ENCODE results near the gene TRDN. TPM values are rescaled to one million over a fixed set of nuclear protein-coding genes. Genes with fewer than 3 reads are reported as not detected.
"Not testable (repeated sequence)": the region's sequence is repeated elsewhere in the genome, so short reads cannot be mapped to it uniquely, and the experiment has no call there.

The TRDN gene
- total RNA-seq, 2 donors from 2014 or later, result 1.9 to 2.2 TPM

DNA sequence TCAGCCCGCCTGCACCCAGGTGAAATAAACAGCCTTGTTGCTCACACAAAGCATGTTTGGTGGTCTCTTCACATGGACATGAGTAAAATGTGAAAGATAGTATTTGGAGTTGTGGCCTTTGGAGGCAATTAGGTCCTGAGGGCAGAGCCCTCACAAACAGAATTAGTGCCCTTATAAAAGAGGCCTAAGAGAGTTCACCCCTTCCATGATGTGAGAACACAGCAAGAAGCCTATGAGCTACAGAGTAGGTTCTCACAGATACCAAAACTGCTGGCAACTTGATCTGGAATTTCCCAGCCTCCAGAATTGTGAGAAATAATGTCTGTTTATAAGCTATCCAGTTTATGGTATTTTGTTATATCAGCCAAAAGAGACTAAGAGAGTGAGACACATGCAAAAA lies 74.5 kb downstream of the TRDN start:
- no peak for DNase-seq (ENCODE audit: low spot score)
- 100% methylated on average over 1 of the region's 1 CpG for WGBS
- no peaks in the 10 kb centered on the region for H3K4me1 ChIP-seq (replicated peaks)
- H3K4me3 ChIP-seq, result no peak overlapping the region
- no peaks in the 10 kb centered on the region for H3K36me3 ChIP-seq
- no peaks in the 10 kb centered on the region for H3K9me3 ChIP-seq
- TF ChIP-seq, protein P1, sequence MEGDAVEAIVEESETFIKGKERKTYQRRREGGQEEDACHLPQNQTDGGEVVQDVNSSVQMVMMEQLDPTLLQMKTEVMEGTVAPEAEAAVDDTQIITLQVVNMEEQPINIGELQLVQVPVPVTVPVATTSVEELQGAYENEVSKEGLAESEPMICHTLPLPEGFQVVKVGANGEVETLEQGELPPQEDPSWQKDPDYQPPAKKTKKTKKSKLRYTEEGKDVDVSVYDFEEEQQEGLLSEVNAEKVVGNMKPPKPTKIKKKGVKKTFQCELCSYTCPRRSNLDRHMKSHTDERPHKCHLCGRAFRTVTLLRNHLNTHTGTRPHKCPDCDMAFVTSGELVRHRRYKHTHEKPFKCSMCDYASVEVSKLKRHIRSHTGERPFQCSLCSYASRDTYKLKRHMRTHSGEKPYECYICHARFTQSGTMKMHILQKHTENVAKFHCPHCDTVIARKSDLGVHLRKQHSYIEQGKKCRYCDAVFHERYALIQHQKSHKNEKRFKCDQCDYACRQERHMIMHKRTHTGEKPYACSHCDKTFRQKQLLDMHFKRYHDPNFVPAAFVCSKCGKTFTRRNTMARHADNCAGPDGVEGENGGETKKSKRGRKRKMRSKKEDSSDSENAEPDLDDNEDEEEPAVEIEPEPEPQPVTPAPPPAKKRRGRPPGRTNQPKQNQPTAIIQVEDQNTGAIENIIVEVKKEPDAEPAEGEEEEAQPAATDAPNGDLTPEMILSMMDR (IDR thresholded peaks at IDR 0.05), result no peak
- TF ChIP-seq POLR2AphosphoS5 (IDR thresholded peaks at IDR 0.05) (no peak), POLR2A (IDR thresholded peaks at IDR 0.05) (no peak)
- H3K27ac ChIP-seq, result no peak overlapping the region
- no peaks in the 10 kb centered on the region for H3K27me3 ChIP-seq (replicated peaks; ENCODE audit: insufficient read depth)
- intact Hi-C loops (cut with DNase I), result no loop called here

DNA sequence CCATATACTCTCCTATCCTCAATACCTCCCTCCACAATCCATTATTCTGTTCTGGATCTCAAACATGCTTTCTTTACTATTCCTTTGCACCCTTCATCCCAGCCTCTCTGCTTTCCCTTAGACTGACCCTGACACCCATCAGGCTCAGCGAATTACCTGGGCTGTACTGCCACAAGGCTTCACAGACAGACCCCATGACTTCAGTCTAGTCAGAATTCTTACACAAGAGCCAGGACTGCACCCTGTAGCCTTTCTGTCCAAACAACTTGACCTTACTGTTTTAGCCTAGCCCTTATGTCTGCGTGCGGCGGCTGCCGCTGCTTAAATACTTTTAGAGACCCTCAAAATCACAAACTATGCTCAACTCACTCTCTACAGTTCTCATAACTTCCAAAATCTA lies 76.9 kb downstream of the TRDN start:
- 93% methylated on average over 5 of the region's 5 CpGs for whole genome bisulfite sequencing
- intact Hi-C loops (cut with DNase I); DNase-seq (ENCODE audit: low spot score); H3K27ac ChIP-seq; H3K4me1 ChIP-seq (replicated peaks); H3K9me3 ChIP-seq; H3K27me3 ChIP-seq (replicated peaks; ENCODE audit: insufficient read depth); H3K36me3 ChIP-seq; H3K4me3 ChIP-seq: not testable (repeated sequence)

DNA sequence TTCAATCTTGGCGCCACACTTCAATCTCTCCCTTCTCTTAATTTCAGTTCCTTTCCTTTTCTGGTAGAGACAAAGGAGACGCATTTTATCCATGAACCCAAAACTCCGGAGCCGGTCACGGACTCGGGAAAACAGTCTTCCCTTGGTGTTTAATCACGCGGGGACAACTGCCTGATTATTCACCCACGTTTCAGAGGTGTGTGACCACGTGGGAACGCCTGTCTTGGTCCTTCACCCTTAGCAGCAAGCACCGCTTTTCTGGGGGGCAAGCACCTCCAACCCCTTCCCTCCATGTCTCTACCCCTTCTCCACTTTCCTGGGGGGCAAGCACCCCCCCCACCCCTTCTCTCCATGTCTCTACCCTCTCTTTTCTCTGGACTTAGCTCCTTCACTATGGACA lies 79.3 kb downstream of the TRDN start:
- H3K27ac ChIP-seq; H3K4me3 ChIP-seq; DNase-seq (ENCODE audit: low spot score); H3K4me1 ChIP-seq (replicated peaks); H3K36me3 ChIP-seq; intact Hi-C loops (cut with DNase I); H3K9me3 ChIP-seq; H3K27me3 ChIP-seq (replicated peaks; ENCODE audit: insufficient read depth): not testable (repeated sequence)
- WGBS, result 96% methylated on average over 12 of the region's 12 CpGs

DNA sequence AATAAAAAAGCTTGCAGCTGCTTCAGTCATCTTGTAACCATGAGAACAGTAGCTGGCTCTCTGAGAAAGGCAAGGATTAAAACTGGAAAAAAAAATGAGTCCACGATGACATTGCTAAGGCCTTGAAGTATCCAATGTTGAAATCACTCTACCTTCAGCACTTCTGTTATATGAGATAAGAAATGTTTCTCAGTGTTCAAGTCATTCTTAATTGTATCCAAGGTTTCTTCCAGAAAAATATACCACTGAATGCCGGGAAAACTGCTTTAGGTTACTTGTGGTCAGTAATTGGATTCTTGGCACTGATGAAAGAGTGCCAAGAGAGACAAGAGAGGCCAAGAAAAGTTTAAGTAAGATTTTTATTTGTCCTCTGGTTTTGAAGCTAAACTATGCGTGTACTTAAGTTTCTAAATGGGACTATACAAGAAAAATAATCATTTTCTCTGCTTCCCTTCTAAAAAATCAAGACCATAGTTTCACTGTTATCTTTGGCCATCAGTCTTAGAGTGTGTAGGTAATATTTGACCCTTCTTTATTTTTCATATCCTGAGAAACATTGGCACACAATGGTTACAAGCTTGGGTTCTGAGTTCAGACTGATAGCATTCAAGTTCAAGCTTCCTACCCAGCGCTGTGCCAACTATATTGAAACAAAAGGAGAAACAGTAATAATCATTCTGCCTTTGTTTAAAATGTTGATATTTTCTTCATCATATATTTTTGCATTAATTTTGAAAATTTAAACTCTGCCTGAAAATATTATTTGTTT lies 84.6 kb downstream of the TRDN start:
- WGBS, result 32% methylated on average over 4 of the region's 4 CpGs

DNA sequence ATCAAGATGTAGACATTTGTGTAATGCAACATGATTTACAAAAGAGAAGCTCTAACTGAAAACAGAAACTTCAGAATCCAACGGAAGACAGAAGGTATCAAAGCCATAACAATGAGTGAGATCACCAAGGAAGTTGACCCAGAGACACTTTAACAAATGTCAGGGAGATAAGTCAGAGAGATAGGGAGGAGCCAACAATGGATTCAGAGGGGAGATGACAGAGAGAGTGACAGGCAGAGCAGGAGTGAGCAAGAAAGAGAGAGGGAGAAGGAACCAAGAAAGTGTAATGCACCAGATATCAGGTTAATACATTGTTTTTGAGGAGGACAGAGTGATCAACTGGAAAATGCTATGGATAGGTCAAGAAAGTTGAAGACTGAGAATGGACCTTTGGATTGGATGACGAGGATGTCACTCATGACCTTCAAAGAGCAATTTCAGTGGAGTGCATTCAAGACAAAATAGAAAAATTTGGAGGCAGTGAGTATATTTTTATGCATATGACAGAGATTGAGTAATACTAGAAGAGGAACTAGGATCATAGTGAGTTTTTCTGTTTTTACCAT lies 86.6 kb downstream of the TRDN start:
- no peak overlapping the region for H3K27ac ChIP-seq
- H3K4me3 ChIP-seq, result no peak overlapping the region
- no peaks in the 10 kb centered on the region for H3K9me3 ChIP-seq
- intact Hi-C loops (cut with DNase I), result no loop called here
- WGBS, result 75% methylated on average over 2 of the region's 2 CpGs
- no peaks in the 10 kb centered on the region for H3K4me1 ChIP-seq (replicated peaks)
- no peak for DNase-seq (ENCODE audit: low spot score)
- no peak for TF ChIP-seq POLR2AphosphoS5 (IDR thresholded peaks at IDR 0.05)
- TF ChIP-seq, protein P1 (IDR thresholded peaks at IDR 0.05), result no peak
- no peak for TF ChIP-seq POLR2A (IDR thresholded peaks at IDR 0.05)
- no peaks in the 10 kb centered on the region for H3K27me3 ChIP-seq (replicated peaks; ENCODE audit: insufficient read depth)
- H3K36me3 ChIP-seq, result no peaks in the 10 kb centered on the region

More for the DNA sequence above, 84.6 kb downstream of the TRDN start:
- intact Hi-C loops (cut with DNase I), result no loop called here
- Histone ChIP-seq H3K27ac (no peak overlapping the region), H3K4me3 (no peak overlapping the region), H3K27me3 (replicated peaks; ENCODE audit: insufficient read depth) (no peaks in the 10 kb centered on the region), H3K4me1 (replicated peaks) (no peaks in the 10 kb centered on the region), H3K36me3 (no peaks in the 10 kb centered on the region), H3K9me3 (no peaks in the 10 kb centered on the region)
- no peak for DNase-seq (ENCODE audit: low spot score)
- TF ChIP-seq POLR2A (IDR thresholded peaks at IDR 0.05) (no peak), POLR2AphosphoS5 (IDR thresholded peaks at IDR 0.05) (no peak)
- TF ChIP-seq, protein P1 (IDR thresholded peaks at IDR 0.05), result no peak

DNA sequence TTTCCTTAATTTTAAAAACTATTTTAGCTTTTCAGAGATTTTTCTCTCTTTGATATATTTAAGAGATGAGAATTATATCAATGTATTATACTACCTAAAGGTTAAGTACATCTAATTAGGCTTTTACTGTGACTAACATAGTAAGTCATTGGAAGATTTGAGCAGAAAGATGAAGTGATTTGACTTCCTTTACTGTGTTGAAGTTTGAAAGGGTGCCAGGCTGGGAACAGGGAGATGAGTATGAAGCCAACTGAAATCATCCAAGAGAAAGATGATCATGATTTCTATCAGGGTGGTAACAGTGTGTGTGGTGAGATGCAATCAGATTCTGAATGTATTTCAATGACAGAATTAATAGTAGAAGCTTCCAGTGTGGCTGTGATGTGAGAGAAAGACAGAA lies 87.3 kb downstream of the TRDN start:
- Histone ChIP-seq H3K27ac (no peak overlapping the region), H3K4me1 (replicated peaks) (no peaks in the 10 kb centered on the region), H3K9me3 (no peaks in the 10 kb centered on the region), H3K36me3 (no peaks in the 10 kb centered on the region), H3K27me3 (replicated peaks; ENCODE audit: insufficient read depth) (no peaks in the 10 kb centered on the region), H3K4me3 (no peak overlapping the region)
- TF ChIP-seq POLR2A (IDR thresholded peaks at IDR 0.05) (no peak), POLR2AphosphoS5 (IDR thresholded peaks at IDR 0.05) (no peak)
- TF ChIP-seq, protein P1 (IDR thresholded peaks at IDR 0.05), result no peak
- no peak for DNase-seq (ENCODE audit: low spot score)
- intact Hi-C loops (cut with DNase I), result no loop called here
